ENCODE data around the gene SMPX. TPM values are rescaled to one million over a fixed set of nuclear protein-coding genes. Genes with fewer than 3 reads are reported as not detected.

SMPX gene
- total RNA-seq, 1 experiment from 2014 or later: not detected

- no peak overlapping the region for H3K4me2 ChIP-seq
- no peaks in the 10 kb centered on the region for H3K79me2 ChIP-seq (ENCODE audit: low read depth)
- H3F3A ChIP-seq (ENCODE audit: insufficient read depth, low read depth): peaks cover 7% of the 10 kb centered on the region; the same call in 1 of the 2 replicates
- H3K27me3 ChIP-seq (ENCODE audit: insufficient read depth, low read depth): no peaks in the 10 kb centered on the region
- H3K36me3 ChIP-seq (ENCODE audit: low read depth): no peaks in the 10 kb centered on the region
- no peaks in the 10 kb centered on the region for H3K9me2 ChIP-seq (ENCODE audit: insufficient read depth)
- no TSS peak for BruUV-seq (replicated peaks)
- POLR2A ChIA-PET (ENCODE audit: unreplicated experiment): no interaction called here
- DNase-seq: no peak
- intact Hi-C loops (cut with micrococcal nuclease; ENCODE audit: unreplicated experiment): no loop called here
- TF ChIP-seq CTCF (conservative IDR thresholded peaks at IDR 0.05) (no peak), EZH2 (IDR thresholded peaks at IDR 0.05; ENCODE audit: low read depth) (no peak)
- no peak overlapping the region for H3K27ac ChIP-seq
- H3K4me1 ChIP-seq (replicated peaks; ENCODE audit: insufficient read depth): peaks cover 8% of the 10 kb centered on the region
- CTCF ChIA-PET: no interaction called here
- no peaks in the 10 kb centered on the region for H4K20me1 ChIP-seq (ENCODE audit: insufficient read depth)
- no peak overlapping the region for H2AFZ ChIP-seq
- no peaks in the 10 kb centered on the region for H3K9me3 ChIP-seq (ENCODE audit: insufficient read depth, low read depth)
- no peak overlapping the region for H3K4me3 ChIP-seq
Observed at GRCh38 chrX:21666252-21666651, 91.7 kb downstream of the SMPX start.

- no peak overlapping the region for H3K4me2 ChIP-seq
- BruUV-seq (replicated peaks): no TSS peak
- CTCF ChIA-PET: no interaction called here
- TF ChIP-seq CTCF (conservative IDR thresholded peaks at IDR 0.05) (no peak), EZH2 (IDR thresholded peaks at IDR 0.05; ENCODE audit: low read depth) (no peak)
- no peaks in the 10 kb centered on the region for H4K20me1 ChIP-seq (ENCODE audit: insufficient read depth)
- no peak overlapping the region for H3K4me3 ChIP-seq
- no peak overlapping the region for H3K27ac ChIP-seq
- peaks cover 13% of the 10 kb centered on the region; the same call in 1 of the 2 replicates for H3F3A ChIP-seq (ENCODE audit: insufficient read depth, low read depth)
- no peak overlapping the region for H2AFZ ChIP-seq
- no peaks in the 10 kb centered on the region for H3K27me3 ChIP-seq (ENCODE audit: insufficient read depth, low read depth)
- no peaks in the 10 kb centered on the region for H3K9me2 ChIP-seq (ENCODE audit: insufficient read depth)
- H3K4me1 ChIP-seq (replicated peaks; ENCODE audit: insufficient read depth): peaks cover 19% of the 10 kb centered on the region
- H3K79me2 ChIP-seq (ENCODE audit: low read depth): no peaks in the 10 kb centered on the region
- DNase-seq: no peak
- H3K9me3 ChIP-seq (ENCODE audit: insufficient read depth, low read depth): no peaks in the 10 kb centered on the region
- intact Hi-C loops (cut with micrococcal nuclease; ENCODE audit: unreplicated experiment): no loop called here
- POLR2A ChIA-PET (ENCODE audit: unreplicated experiment): no interaction called here
- H3K36me3 ChIP-seq (ENCODE audit: low read depth): no peaks in the 10 kb centered on the region
Observed at GRCh38 chrX:21662761-21663160, 95.2 kb downstream of the SMPX start.

GRCh38 chrX:21661316-21661715 is 96.6 kb downstream of the SMPX start:
- no TSS peak for BruUV-seq (replicated peaks)
- Histone ChIP-seq H4K20me1 (ENCODE audit: insufficient read depth) (no peaks in the 10 kb centered on the region), H3F3A (ENCODE audit: insufficient read depth, low read depth) (peaks cover 13% of the 10 kb centered on the region; the same call in 1 of the 2 replicates), H3K4me2 (peak overlapping the region; percentile 61), H2AFZ (no peak overlapping the region), H3K27ac (peak overlapping the region; percentile 59), H3K36me3 (ENCODE audit: low read depth) (no peaks in the 10 kb centered on the region), H3K9me2 (ENCODE audit: insufficient read depth) (no peaks in the 10 kb centered on the region), H3K9me3 (ENCODE audit: insufficient read depth, low read depth) (no peaks in the 10 kb centered on the region), H3K27me3 (ENCODE audit: insufficient read depth, low read depth) (no peaks in the 10 kb centered on the region), H3K79me2 (ENCODE audit: low read depth) (no peaks in the 10 kb centered on the region), H3K4me1 (replicated peaks; ENCODE audit: insufficient read depth) (peaks cover 19% of the 10 kb centered on the region), H3K4me3 (no peak overlapping the region)
- no peak for TF ChIP-seq EZH2 (IDR thresholded peaks at IDR 0.05; ENCODE audit: low read depth)
- TF ChIP-seq CTCF (conservative IDR thresholded peaks at IDR 0.05): no peak
- intact Hi-C loops (cut with micrococcal nuclease; ENCODE audit: unreplicated experiment): no loop called here
- peak; percentile 12 to 82 for DNase-seq
- ChIA-PET CTCF (no interaction called here), POLR2A (ENCODE audit: unreplicated experiment) (no interaction called here)
